OCI-LY3 (cell line): ENCODE measurements around the gene TBXAS1.

Experiments used
- H2AFZ ChIP-seq: fragments of 200-600, 300-600 bp; shearing (Covaris generic); 2 replicates; pipeline ENCODE4 v1.6.0; 2014; ENCODE audit warnings: antibody characterized with exemption, low read depth, low read length
- H3K27ac ChIP-seq: fragments of 200-600, 300-600 bp; sonication (generic); 2 replicates; pipeline ENCODE4 v1.5.1; 2014; ENCODE audit warnings: mild to moderate bottlenecking, low read length, moderate library complexity, mixed read lengths
- H3K27me3 ChIP-seq: fragments of 200-600, 300-600 bp; sonication (generic); 2 replicates; pipeline ENCODE4 v1.6.1; 2014; ENCODE audit warnings: low read depth, low read length, mixed read lengths
- H3K36me3 ChIP-seq: fragments of 200-600, 300-600 bp; sonication (generic); replicated peaks from 2 replicates; pipeline ENCODE3; 2014; ENCODE audit warnings: low read depth, low read length, mixed read lengths
- H3K4me1 ChIP-seq: fragments of 300-600, 200-600 bp; sonication (generic); 2 replicates; pipeline ENCODE4 v1.6.1; 2014; ENCODE audit warnings: low read length, mixed read lengths
- H3K4me2 ChIP-seq: fragments of 200-600, 300-600 bp; sonication (generic); 2 replicates; pipeline ENCODE4 v1.6.1; 2014; ENCODE audit warnings: low read length, mixed read lengths
- H3K4me3 ChIP-seq: fragments of 300-600, 200-600 bp; sonication (generic); 2 replicates; pipeline ENCODE4 v1.5.1; 2014; ENCODE audit warnings: antibody characterized with exemption, mild to moderate bottlenecking, low read length, moderate library complexity
- H3K79me2 ChIP-seq: fragments of 300-600, 200-600 bp; shearing (Covaris generic); 2 replicates; pipeline ENCODE4 v1.6.1; 2014; ENCODE audit warnings: mild to moderate bottlenecking, low read length, mixed read lengths
- H3K9ac ChIP-seq: fragments of 300-600, 200-600 bp; shearing (Covaris generic); 2 replicates; pipeline ENCODE4 v1.6.0; 2014; ENCODE audit warnings: mild to moderate bottlenecking, low read length, moderate library complexity
- H3K9me3 ChIP-seq: fragments of 200-600, 300-600 bp; shearing (Covaris generic); 2 replicates; pipeline ENCODE4 v1.6.1; 2014; ENCODE audit warnings: low read length, mixed read lengths; ENCODE audit not compliant: insufficient read depth
- H4K20me1 ChIP-seq: fragments of 200-600, 300-600 bp; sonication (generic); 2 replicates; pipeline ENCODE4 v1.6.1; 2016; ENCODE audit warnings: low read length, mixed read lengths; ENCODE audit not compliant: insufficient read depth
- EZH2phosphoT487 ChIP-seq: fragments of 200-600 bp; shearing (Covaris generic); IDR thresholded peaks from 2 replicates; pipeline ENCODE4 v1.6.1; 2018; ENCODE audit warnings: antibody characterized with exemption, mixed run types, low read depth
- TF ChIP-seq, protein P1 (sequence below): fragments of 200-600, 300-600 bp; sonication (generic); IDR thresholded peaks from 2 replicates; pipeline ENCODE4 v1.5.1; 2014; ENCODE audit warnings: antibody characterized with exemption, low read length, low read depth

Gene TBXAS1

GRCh38 chr7:140014123-140014522, 185.1 kb downstream of the TBXAS1 start:
- Histone ChIP-seq H2AFZ (no peak overlapping the region), H3K27ac (no peak overlapping the region), H3K36me3 (no peaks in the 10 kb centered on the region), H3K4me3 (no peak overlapping the region), H3K9ac (no peak overlapping the region), H3K4me1 (no peaks in the 10 kb centered on the region), H3K9me3 (no peaks in the 10 kb centered on the region), H4K20me1 (no peaks in the 10 kb centered on the region), H3K79me2 (no peaks in the 10 kb centered on the region), H3K27me3 (peaks cover 42% of the 10 kb centered on the region), H3K4me2 (no peak overlapping the region)
- TF ChIP-seq, protein P1, sequence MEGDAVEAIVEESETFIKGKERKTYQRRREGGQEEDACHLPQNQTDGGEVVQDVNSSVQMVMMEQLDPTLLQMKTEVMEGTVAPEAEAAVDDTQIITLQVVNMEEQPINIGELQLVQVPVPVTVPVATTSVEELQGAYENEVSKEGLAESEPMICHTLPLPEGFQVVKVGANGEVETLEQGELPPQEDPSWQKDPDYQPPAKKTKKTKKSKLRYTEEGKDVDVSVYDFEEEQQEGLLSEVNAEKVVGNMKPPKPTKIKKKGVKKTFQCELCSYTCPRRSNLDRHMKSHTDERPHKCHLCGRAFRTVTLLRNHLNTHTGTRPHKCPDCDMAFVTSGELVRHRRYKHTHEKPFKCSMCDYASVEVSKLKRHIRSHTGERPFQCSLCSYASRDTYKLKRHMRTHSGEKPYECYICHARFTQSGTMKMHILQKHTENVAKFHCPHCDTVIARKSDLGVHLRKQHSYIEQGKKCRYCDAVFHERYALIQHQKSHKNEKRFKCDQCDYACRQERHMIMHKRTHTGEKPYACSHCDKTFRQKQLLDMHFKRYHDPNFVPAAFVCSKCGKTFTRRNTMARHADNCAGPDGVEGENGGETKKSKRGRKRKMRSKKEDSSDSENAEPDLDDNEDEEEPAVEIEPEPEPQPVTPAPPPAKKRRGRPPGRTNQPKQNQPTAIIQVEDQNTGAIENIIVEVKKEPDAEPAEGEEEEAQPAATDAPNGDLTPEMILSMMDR: no peak
- no peak for TF ChIP-seq EZH2phosphoT487

- Histone ChIP-seq H3K4me3 (no peak overlapping the region), H3K79me2 (no peaks in the 10 kb centered on the region), H3K4me2 (no peak overlapping the region), H3K9ac (no peak overlapping the region), H3K4me1 (no peaks in the 10 kb centered on the region), H3K36me3 (no peaks in the 10 kb centered on the region), H3K27me3 (peaks cover 44% of the 10 kb centered on the region), H2AFZ (no peak overlapping the region), H4K20me1 (no peaks in the 10 kb centered on the region), H3K27ac (no peak overlapping the region), H3K9me3 (no peaks in the 10 kb centered on the region)
- TF ChIP-seq, protein P1: no peak
- TF ChIP-seq EZH2phosphoT487: no peak
These were observed 186.5 kb downstream of the TBXAS1 start for GRCh38 chr7:140015471-140015970.

DNA sequence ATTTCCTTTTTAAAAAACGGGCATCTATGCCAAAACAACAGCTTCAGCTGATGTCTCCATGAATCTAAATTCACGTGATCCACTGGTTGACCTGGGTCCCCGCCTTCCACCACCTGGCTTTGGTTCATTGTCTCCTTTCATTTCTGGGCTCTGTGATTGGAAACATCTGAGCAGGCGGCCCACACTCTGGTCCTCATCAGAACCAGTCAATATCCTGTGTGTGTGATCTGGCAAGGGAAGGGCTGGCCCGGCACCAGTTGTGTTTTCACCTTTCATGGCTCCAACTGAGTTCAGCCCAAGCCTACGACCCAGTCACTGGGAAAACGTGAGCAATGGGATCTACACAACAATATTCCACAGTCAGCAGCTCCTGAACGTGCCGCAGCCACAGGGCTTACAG, 187.5 kb downstream of the TBXAS1 start:
- no peaks in the 10 kb centered on the region for H3K79me2 ChIP-seq
- H3K9ac ChIP-seq: no peak overlapping the region
- no peaks in the 10 kb centered on the region for H3K36me3 ChIP-seq
- no peak overlapping the region for H2AFZ ChIP-seq
- no peak overlapping the region for H3K27ac ChIP-seq
- H4K20me1 ChIP-seq: no peaks in the 10 kb centered on the region
- TF ChIP-seq, protein P1: no peak
- TF ChIP-seq EZH2phosphoT487: no peak
- H3K4me3 ChIP-seq: no peak overlapping the region
- H3K27me3 ChIP-seq: peaks cover 42% of the 10 kb centered on the region
- no peaks in the 10 kb centered on the region for H3K4me1 ChIP-seq
- H3K4me2 ChIP-seq: no peak overlapping the region
- H3K9me3 ChIP-seq: no peaks in the 10 kb centered on the region

DNA sequence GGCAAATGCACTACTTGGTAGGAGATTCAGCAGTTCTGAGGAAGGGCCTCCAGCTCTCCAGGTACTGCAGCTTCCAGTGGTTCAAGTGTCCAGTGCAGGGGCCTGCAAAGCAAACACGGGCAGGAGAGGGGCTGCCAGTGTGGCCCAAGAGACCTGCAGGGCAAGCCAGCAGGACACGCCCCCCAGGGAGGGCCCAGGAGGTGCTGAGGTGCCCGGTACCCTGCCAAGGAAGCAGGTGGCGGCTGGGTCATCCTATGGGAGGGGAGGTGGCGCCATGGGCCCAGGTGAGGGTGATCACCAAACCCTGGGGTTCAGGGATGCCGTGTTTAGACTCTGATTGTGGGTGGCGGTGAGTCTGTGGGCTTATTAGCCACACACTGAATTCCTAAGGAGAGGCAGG, 188.0 kb downstream of the TBXAS1 start:
- H2AFZ ChIP-seq: no peak overlapping the region
- H3K79me2 ChIP-seq: no peaks in the 10 kb centered on the region
- no peaks in the 10 kb centered on the region for H3K9me3 ChIP-seq
- no peak overlapping the region for H3K4me2 ChIP-seq
- no peaks in the 10 kb centered on the region for H3K4me1 ChIP-seq
- H3K27ac ChIP-seq: no peak overlapping the region
- no peak overlapping the region for H3K9ac ChIP-seq
- no peaks in the 10 kb centered on the region for H3K36me3 ChIP-seq
- TF ChIP-seq EZH2phosphoT487: no peak
- TF ChIP-seq, protein P1: no peak
- H4K20me1 ChIP-seq: no peaks in the 10 kb centered on the region
- H3K27me3 ChIP-seq: peaks cover 39% of the 10 kb centered on the region
- H3K4me3 ChIP-seq: no peak overlapping the region
